Measurements from ENCODE around the gene SYT14.

DNA sequence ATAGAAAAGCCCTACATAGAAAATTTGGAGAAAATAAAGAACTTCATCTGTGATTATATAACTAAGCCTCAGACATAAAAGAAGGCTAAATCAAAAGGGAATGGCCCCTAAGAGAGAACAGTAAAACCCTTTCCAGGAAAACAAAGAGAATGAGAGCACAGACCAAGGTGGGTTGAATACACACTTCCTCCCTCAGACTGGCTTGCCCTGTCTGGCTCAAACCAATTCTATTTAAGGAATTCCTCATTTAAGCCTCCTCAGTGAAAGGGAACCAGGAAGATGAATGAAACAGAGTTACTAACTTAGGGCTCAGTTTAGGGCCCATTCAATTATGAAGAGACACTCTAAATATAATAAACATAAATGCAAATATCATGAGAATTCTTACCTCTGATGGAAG lies 10.6 kb upstream of the SYT14 start:
- TF ChIP-seq NFE2L1 (CRISPR knock-in tag; IDR thresholded peaks at IDR 0.05): no peak
- TF ChIP-seq, protein P1, sequence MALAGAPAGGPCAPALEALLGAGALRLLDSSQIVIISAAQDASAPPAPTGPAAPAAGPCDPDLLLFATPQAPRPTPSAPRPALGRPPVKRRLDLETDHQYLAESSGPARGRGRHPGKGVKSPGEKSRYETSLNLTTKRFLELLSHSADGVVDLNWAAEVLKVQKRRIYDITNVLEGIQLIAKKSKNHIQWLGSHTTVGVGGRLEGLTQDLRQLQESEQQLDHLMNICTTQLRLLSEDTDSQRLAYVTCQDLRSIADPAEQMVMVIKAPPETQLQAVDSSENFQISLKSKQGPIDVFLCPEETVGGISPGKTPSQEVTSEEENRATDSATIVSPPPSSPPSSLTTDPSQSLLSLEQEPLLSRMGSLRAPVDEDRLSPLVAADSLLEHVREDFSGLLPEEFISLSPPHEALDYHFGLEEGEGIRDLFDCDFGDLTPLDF (CRISPR knock-in tag; IDR thresholded peaks at IDR 0.05): no peak
- TF ChIP-seq NR3C1 (CRISPR knock-in tag; conservative IDR thresholded peaks at IDR 0.05; ENCODE audit: low read depth): no peak
- TF ChIP-seq, protein P2, sequence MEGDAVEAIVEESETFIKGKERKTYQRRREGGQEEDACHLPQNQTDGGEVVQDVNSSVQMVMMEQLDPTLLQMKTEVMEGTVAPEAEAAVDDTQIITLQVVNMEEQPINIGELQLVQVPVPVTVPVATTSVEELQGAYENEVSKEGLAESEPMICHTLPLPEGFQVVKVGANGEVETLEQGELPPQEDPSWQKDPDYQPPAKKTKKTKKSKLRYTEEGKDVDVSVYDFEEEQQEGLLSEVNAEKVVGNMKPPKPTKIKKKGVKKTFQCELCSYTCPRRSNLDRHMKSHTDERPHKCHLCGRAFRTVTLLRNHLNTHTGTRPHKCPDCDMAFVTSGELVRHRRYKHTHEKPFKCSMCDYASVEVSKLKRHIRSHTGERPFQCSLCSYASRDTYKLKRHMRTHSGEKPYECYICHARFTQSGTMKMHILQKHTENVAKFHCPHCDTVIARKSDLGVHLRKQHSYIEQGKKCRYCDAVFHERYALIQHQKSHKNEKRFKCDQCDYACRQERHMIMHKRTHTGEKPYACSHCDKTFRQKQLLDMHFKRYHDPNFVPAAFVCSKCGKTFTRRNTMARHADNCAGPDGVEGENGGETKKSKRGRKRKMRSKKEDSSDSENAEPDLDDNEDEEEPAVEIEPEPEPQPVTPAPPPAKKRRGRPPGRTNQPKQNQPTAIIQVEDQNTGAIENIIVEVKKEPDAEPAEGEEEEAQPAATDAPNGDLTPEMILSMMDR (IDR thresholded peaks at IDR 0.05): no peak
- TF ChIP-seq, protein P3, sequence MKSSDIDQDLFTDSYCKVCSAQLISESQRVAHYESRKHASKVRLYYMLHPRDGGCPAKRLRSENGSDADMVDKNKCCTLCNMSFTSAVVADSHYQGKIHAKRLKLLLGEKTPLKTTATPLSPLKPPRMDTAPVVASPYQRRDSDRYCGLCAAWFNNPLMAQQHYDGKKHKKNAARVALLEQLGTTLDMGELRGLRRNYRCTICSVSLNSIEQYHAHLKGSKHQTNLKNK (CRISPR knock-in tag; IDR thresholded peaks at IDR 0.05): no peak
- TF ChIP-seq, protein P4, sequence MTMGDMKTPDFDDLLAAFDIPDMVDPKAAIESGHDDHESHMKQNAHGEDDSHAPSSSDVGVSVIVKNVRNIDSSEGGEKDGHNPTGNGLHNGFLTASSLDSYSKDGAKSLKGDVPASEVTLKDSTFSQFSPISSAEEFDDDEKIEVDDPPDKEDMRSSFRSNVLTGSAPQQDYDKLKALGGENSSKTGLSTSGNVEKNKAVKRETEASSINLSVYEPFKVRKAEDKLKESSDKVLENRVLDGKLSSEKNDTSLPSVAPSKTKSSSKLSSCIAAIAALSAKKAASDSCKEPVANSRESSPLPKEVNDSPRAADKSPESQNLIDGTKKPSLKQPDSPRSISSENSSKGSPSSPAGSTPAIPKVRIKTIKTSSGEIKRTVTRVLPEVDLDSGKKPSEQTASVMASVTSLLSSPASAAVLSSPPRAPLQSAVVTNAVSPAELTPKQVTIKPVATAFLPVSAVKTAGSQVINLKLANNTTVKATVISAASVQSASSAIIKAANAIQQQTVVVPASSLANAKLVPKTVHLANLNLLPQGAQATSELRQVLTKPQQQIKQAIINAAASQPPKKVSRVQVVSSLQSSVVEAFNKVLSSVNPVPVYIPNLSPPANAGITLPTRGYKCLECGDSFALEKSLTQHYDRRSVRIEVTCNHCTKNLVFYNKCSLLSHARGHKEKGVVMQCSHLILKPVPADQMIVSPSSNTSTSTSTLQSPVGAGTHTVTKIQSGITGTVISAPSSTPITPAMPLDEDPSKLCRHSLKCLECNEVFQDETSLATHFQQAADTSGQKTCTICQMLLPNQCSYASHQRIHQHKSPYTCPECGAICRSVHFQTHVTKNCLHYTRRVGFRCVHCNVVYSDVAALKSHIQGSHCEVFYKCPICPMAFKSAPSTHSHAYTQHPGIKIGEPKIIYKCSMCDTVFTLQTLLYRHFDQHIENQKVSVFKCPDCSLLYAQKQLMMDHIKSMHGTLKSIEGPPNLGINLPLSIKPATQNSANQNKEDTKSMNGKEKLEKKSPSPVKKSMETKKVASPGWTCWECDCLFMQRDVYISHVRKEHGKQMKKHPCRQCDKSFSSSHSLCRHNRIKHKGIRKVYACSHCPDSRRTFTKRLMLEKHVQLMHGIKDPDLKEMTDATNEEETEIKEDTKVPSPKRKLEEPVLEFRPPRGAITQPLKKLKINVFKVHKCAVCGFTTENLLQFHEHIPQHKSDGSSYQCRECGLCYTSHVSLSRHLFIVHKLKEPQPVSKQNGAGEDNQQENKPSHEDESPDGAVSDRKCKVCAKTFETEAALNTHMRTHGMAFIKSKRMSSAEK (CRISPR knock-in tag; IDR thresholded peaks at IDR 0.05; ENCODE audit: borderline replicate concordance): no peak
- TF ChIP-seq, protein P5, sequence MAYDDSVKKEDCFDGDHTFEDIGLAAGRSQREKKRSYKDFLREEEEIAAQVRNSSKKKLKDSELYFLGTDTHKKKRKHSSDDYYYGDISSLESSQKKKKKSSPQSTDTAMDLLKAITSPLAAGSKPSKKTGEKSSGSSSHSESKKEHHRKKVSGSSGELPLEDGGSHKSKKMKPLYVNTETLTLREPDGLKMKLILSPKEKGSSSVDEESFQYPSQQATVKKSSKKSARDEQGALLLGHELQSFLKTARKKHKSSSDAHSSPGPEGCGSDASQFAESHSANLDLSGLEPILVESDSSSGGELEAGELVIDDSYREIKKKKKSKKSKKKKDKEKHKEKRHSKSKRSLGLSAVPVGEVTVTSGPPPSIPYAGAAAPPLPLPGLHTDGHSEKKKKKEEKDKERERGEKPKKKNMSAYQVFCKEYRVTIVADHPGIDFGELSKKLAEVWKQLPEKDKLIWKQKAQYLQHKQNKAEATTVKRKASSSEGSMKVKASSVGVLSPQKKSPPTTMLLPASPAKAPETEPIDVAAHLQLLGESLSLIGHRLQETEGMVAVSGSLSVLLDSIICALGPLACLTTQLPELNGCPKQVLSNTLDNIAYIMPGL (CRISPR knock-in tag; IDR thresholded peaks at IDR 0.05): no peak
- TF ChIP-seq, protein P6, sequence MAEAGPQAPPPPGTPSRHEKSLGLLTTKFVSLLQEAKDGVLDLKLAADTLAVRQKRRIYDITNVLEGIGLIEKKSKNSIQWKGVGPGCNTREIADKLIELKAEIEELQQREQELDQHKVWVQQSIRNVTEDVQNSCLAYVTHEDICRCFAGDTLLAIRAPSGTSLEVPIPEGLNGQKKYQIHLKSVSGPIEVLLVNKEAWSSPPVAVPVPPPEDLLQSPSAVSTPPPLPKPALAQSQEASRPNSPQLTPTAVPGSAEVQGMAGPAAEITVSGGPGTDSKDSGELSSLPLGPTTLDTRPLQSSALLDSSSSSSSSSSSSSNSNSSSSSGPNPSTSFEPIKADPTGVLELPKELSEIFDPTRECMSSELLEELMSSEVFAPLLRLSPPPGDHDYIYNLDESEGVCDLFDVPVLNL (CRISPR knock-in tag; IDR thresholded peaks at IDR 0.05; ENCODE audit: borderline replicate concordance, low read depth): no peak

Measured in WTC11 (cell line).